K562 (cell line): ENCODE results near the gene NR2E1. TPM values are rescaled to one million over a fixed set of nuclear protein-coding genes. Genes with fewer than 3 reads are reported as not detected.

Source experiments
- ATAC-seq: fragments of 200-7000 bp; cut with Tn5 transposase; 3 replicates; pipeline ENCODE4 v1.9.1; 2020; ENCODE audit warnings: moderate library complexity
- BruUV-seq: library from RNA; stranded (reverse); fragments of 400-500 nt; replicated peaks from 2 replicates; lab custom pipeline; 2021; lab: Mats Ljungman, UMichigan
- CTCF ChIA-PET: fragments of 300-600 bp; formaldehyde crosslinking; extraction: SDS; loops from one replicate; lab custom pipeline; 2021; ENCODE audit warnings: low intra/inter-chr PET ratio; lab: Yijun Ruan, JAX
- POLR2A ChIA-PET: fragments of 300-600, 350-650 bp; sonication (Branson Sonifier 250); formaldehyde crosslinking; extraction: SDS; loops from one replicate; lab custom pipeline; 2021; ENCODE audit warnings: antibody characterized with exemption, inconsistent platforms; lab: Yijun Ruan, JAX
- DNase-seq, 4 experiments: peaks; one replicate each; pipeline versions ENCODE4 v3.0.0 to v3.0.0-alpha.2; 2011 to 2018; ENCODE audit warnings: low spot score in 3 of 4, mixed read lengths in 3 of 4; ENCODE audit errors: extremely low read depth in 1 of 4
- FAIRE-seq: peaks from 2 replicates; lab custom pipeline; 2011; peaks lifted over from hg19 to GRCh38; lab: Jason Lieb, UNC
- H2AFZ ChIP-seq: 2 replicates; pipeline ENCODE4 v1.6.0; 2011; ENCODE audit warnings: low read depth, low read length, control low read depth, inconsistent platforms
- H3K27ac ChIP-seq: fragments of 200-600 bp; 3 replicates; pipeline ENCODE4 v1.8.0; 2011; ENCODE audit warnings: low read depth, mild to moderate bottlenecking, control low read depth, inconsistent platforms, low read length, moderate library complexity, mixed read lengths; ENCODE audit errors: extremely low read depth
- H3K27me3 ChIP-seq, 2 experiments: fragments of 300-600 bp in 1 of 2; 2 replicates in 1 of 2; 3 replicates in 1 of 2; pipeline versions ENCODE4 v1.6.0 to v1.8.0; 2011; ENCODE audit warnings: inconsistent platforms in 2 of 2, low read length in 2 of 2, mild to moderate bottlenecking in 1 of 2, mixed read lengths in 1 of 2, moderate library complexity in 1 of 2; ENCODE audit not compliant: control insufficient read depth in 2 of 2, insufficient read depth in 2 of 2
- H3K36me3 ChIP-seq: fragments of 300-600 bp; 3 replicates; pipeline ENCODE4 v1.8.0; 2011; ENCODE audit warnings: mild to moderate bottlenecking, low read length, inconsistent platforms; ENCODE audit not compliant: control insufficient read depth, insufficient read depth
- H3K4me1 ChIP-seq, 2 experiments: fragments of 200-600 bp in 1 of 2; replicated peaks in 1 of 2; 2 replicates in 1 of 2; 3 replicates in 1 of 2; pipeline versions ENCODE4 v1.5.1 to v1.8.0; 2011; ENCODE audit warnings: inconsistent platforms in 2 of 2, low read length in 2 of 2, mild to moderate bottlenecking in 1 of 2, mixed read lengths in 1 of 2, moderate library complexity in 1 of 2; ENCODE audit not compliant: control insufficient read depth in 2 of 2, insufficient read depth in 2 of 2
- H3K4me2 ChIP-seq: 2 replicates; pipeline ENCODE4 v1.6.1; 2011; ENCODE audit warnings: low read length, control low read depth, inconsistent platforms, mixed read lengths; ENCODE audit not compliant: insufficient read depth
- H3K4me3 ChIP-seq: fragments of 200-600 bp; sonication (generic), shearing (Covaris generic); 2 replicates; pipeline ENCODE4 v1.5.1; 2016; ENCODE audit warnings: control low read depth, inconsistent platforms
- H3K79me2 ChIP-seq: fragments of 200-600 bp; 3 replicates; pipeline ENCODE4 v1.8.0; 2011; ENCODE audit warnings: low read length, inconsistent platforms; ENCODE audit not compliant: control insufficient read depth, insufficient read depth
- H3K9ac ChIP-seq, 2 experiments: 2 replicates each; pipeline versions ENCODE4 v1.6.0 to v1.6.1; 2011; ENCODE audit warnings: low read depth in 2 of 2, low read length in 2 of 2, control low read depth in 1 of 2, inconsistent platforms in 1 of 2, mild to moderate bottlenecking in 1 of 2, mixed read lengths in 1 of 2; ENCODE audit not compliant: insufficient read depth in 1 of 2
- H3K9me1 ChIP-seq: one replicate; pipeline ENCODE4 v1.6.0; 2011; ENCODE audit warnings: inconsistent platforms, mild to moderate bottlenecking, low read length, moderate library complexity; ENCODE audit not compliant: control insufficient read depth, insufficient read depth
- H3K9me3 ChIP-seq: replicated peaks from 2 replicates; pipeline ENCODE4 v1.5.1; 2011; ENCODE audit warnings: low read depth, low read length, inconsistent platforms; ENCODE audit not compliant: control insufficient read depth, insufficient read depth
- H4K20me1 ChIP-seq: replicated peaks from 2 replicates; pipeline ENCODE4 v1.6.1; 2011; ENCODE audit warnings: low read length, inconsistent platforms, mixed read lengths; ENCODE audit not compliant: control insufficient read depth, insufficient read depth
- ARID2 ChIP-seq: fragments of 450-650 bp; IDR thresholded peaks from 2 replicates; pipeline ENCODE4 v1.6.1; 2017; ENCODE audit warnings: antibody characterized with exemption, mild to moderate bottlenecking
- CBX8 ChIP-seq: fragments of 200-600 bp; sonication (generic); IDR thresholded peaks from 2 replicates; pipeline ENCODE4 v1.6.1; 2012; ENCODE audit warnings: borderline replicate concordance, mixed run types, low read depth, mild to moderate bottlenecking, moderate library complexity, mixed read lengths, low read length, control low read depth, inconsistent platforms; ENCODE audit not compliant: poor library complexity, severe bottlenecking; ENCODE audit errors: extremely low read depth
- CHCHD3 ChIP-seq: fragments of 250-450 bp; sonication (Bioruptor Pico); IDR thresholded peaks from 2 replicates; pipeline ENCODE4 v2.1.2; 2022; ENCODE audit warnings: mild to moderate bottlenecking
- FIP1L1 ChIP-seq: fragments of 200-400 bp; formaldehyde crosslinking; IDR thresholded peaks from 2 replicates; pipeline ENCODE4 v1.6.1; 2018; ENCODE audit warnings: mild to moderate bottlenecking, low read depth, low read length; ENCODE audit not compliant: poor library complexity, severe bottlenecking
- MAZ ChIP-seq, 2 experiments: fragments of 450-650 bp in 1 of 2; sonication (generic) in 1 of 2; formaldehyde crosslinking; IDR thresholded peaks in 1 of 2; conservative IDR thresholded peaks in 1 of 2; 2 replicates each; pipeline versions ENCODE4 v1.4.0 to v1.5.0; 2020; ENCODE audit warnings: mild to moderate bottlenecking in 1 of 2, missing genetic modification reagents in 1 of 2
- MBD2 ChIP-seq: sonication (generic); IDR thresholded peaks from 2 replicates; pipeline ENCODE4 v1.6.1; 2016; ENCODE audit warnings: low read depth, borderline replicate concordance
- NR1H2 ChIP-seq: sonication (generic); formaldehyde crosslinking; IDR thresholded peaks from 2 replicates; pipeline ENCODE4 v1.4.0; 2020; ENCODE audit warnings: mild to moderate bottlenecking, missing genetic modification reagents
- RAD21 ChIP-seq, 2 experiments: fragments of 250-450 bp in 1 of 2; fragments of 450-650 bp in 1 of 2; sonication (Bioruptor Pico) in 1 of 2; formaldehyde crosslinking in 1 of 2; IDR thresholded peaks in 1 of 2; conservative IDR thresholded peaks in 1 of 2; 2 replicates each; pipeline versions ENCODE4 v1.4.0 to v1.8.0; 2020 to 2022; ENCODE audit warnings: mild to moderate bottlenecking in 2 of 2, moderate library complexity in 1 of 2
- STAG1 ChIP-seq: sonication (generic); formaldehyde crosslinking; IDR thresholded peaks from 2 replicates; pipeline ENCODE4 v1.5.0; 2020; ENCODE audit warnings: missing genetic modification reagents, borderline replicate concordance
- WHSC1 ChIP-seq: IDR thresholded peaks from one replicate; pipeline ENCODE4 v1.6.1; 2012; ENCODE audit warnings: low read length, control low read depth, inconsistent platforms
- ZNF133 ChIP-seq: fragments of 250-450 bp; sonication (Bioruptor Pico); IDR thresholded peaks from 2 replicates; pipeline ENCODE4 v1.4.0; 2020; ENCODE audit warnings: mild to moderate bottlenecking
- ZNF143 ChIP-seq: sonication (generic); formaldehyde crosslinking; IDR thresholded peaks from 2 replicates; pipeline ENCODE4 v1.9.0; 2022; ENCODE audit warnings: mild to moderate bottlenecking, missing genetic modification reagents
- ZNF311 ChIP-seq: fragments of 250-450 bp; sonication (Bioruptor Pico); IDR thresholded peaks from 2 replicates; pipeline ENCODE4 v1.4.0; 2020; ENCODE audit warnings: mild to moderate bottlenecking, moderate library complexity
- ZNF589 ChIP-seq: fragments of 200-800 bp; sonication (Bioruptor generic); IDR thresholded peaks from 2 replicates; pipeline ENCODE4 v1.6.1; 2016; ENCODE audit warnings: low read depth, missing genetic modification characterization, missing compliant biosample characterization
- whole genome bisulfite sequencing: fragments of 100-300 bp; shearing (Covaris generic); methylation state at CpG from one replicate; pipeline ENCODE4 v1.1.6; 2016; ENCODE audit warnings: low coverage, mixed read lengths; ENCODE audit not compliant: insufficient coverage; ENCODE audit errors: missing lambda C conversion rate; 5-methylcytosine and 5-hydroxymethylcytosine counted together
- in situ Hi-C: fragments of 300-500 bp; cut with MboI; formaldehyde crosslinking; loops from 4 replicates; pipeline ENCODE4 v1.15.0; 2018; ENCODE audit warnings: inconsistent platforms, mixed read lengths
- intact Hi-C: fragments of 100-400 bp; cut with micrococcal nuclease; formaldehyde crosslinking; loops from 2 replicates; pipeline ENCODE4 v1.14.2; 2022
- polyA plus RNA-seq, 8 experiments: library from polyadenylated mRNA; depleted of rRNA in 4 of 8; stranded (reverse) in 5 of 8; unstranded in 3 of 8; fragments of >200 nt; fragmentation: Nextera tagmentation in 2 of 8; fragmentation: Illumina TruSeq in 1 of 8; extraction: Ambion mirVana in 2 of 8; extraction: Trizol in 1 of 8; gene quantifications; 2 replicates each; pipeline versions ENCODE4 v1.2.1 to v1.2.3, GENCODE V29; 2011 to 2014; ENCODE audit warnings: inconsistent platforms in 1 of 8, missing spikeins in 1 of 8
- total RNA-seq, 7 experiments: library from RNA; depleted of rRNA in 6 of 7; stranded (reverse); fragments of >200 nt in 6 of 7; fragmentation: Illumina TruSeq in 2 of 7; extraction: Trizol in 2 of 7; gene quantifications; 2 replicates each; pipeline versions ENCODE4 v1.2.1 to v1.2.3, GENCODE V29; 2011 to 2021; ENCODE audit warnings: low replicate concordance in 1 of 7
- TF ChIP-seq, protein P1 (sequence below): IDR thresholded peaks from 2 replicates; pipeline ENCODE4 v1.6.1; 2014; ENCODE audit warnings: antibody characterized with exemption
- TF ChIP-seq, protein P2 (sequence below): fragments of 450-650 bp; IDR thresholded peaks from 2 replicates; pipeline ENCODE4 v1.6.1; 2014; ENCODE audit warnings: low read depth, mild to moderate bottlenecking, moderate library complexity, borderline replicate concordance

Gene NR2E1
- total and polyA plus RNA-seq, 9 of the 15 experiments (the other 6 are each of a cell fraction or from before 2014, with no cell fraction given): not detected

DNA sequence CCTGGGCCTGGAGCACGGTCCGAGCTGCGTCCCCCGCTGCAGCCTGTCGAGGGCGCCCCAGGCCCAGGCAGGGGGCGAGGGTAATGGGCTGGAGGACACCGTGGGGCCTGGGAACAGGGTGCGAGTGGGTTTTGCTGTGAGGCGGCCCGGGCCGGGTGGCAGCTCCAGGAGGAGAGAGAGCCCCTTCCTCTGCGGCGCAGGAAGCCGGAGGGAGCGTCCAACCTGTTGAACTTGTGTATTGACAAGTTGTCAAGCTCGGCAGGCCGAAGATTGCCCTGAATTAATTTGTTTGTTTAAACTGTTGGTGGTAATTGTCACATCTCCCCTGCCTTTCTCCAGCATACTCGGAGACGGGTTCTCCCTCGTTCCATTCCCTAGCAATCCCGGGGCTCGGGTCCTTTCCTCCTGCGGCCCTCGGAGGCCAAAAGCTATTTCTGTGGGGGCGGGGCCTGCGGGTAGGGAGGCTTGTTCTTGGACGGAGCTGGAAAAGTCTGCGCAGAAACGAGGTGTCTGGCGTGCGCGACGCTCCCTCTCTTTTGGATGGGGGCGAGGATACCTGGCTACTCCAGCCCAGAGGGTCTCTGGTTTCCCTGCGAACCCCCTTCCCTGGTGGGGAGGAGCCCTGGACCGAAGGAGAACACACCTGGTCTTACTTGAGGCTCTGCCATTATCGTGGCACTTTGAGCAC, 9.9 kb downstream of the NR2E1 start:
- H3K4me2 ChIP-seq: peak overlapping the region; percentile 50
- intact Hi-C loops: loop anchor here (1.0 to 5.0 kb wide), 3 partner anchors 77 to 351 kb away; no protein-coding TSS in a partner anchor
- BruUV-seq: no TSS peak
- FAIRE-seq (no peak), DNase-seq (peak in 3 of 4 experiments; percentile 27 to 52 (median 30)), ATAC-seq (peak; percentile 93)
- ChIA-PET POLR2A (interaction anchor here (1.1 to 1.8 kb wide), 3 partner anchors 13 to 16 kb away, joined by 3 to 6 read pairs (median 3); no protein-coding TSS in a partner anchor), CTCF (interaction anchor here (1.3 kb wide), 1 partner anchor 351 kb away, joined by 8 read pairs; no protein-coding TSS in a partner anchor)
- H3K9me1 ChIP-seq: no peaks in the 10 kb centered on the region
- H3K27me3 ChIP-seq: peaks cover 42 to 54% of the 10 kb centered on the region in 2 experiments
- no peaks in the 10 kb centered on the region for H3K36me3 ChIP-seq
- 20% methylated on average over 32 of the region's 38 CpGs for WGBS
- H3K9me3 ChIP-seq: no peaks in the 10 kb centered on the region
- no peaks in the 10 kb centered on the region for H4K20me1 ChIP-seq
- in situ Hi-C loops: no loop called here
- no peak overlapping the region for H3K27ac ChIP-seq
- no peaks in the 10 kb centered on the region for H3K79me2 ChIP-seq
- peaks cover 0 to 25% of the 10 kb centered on the region in 2 experiments; a peak in 3 of 5 replicates for H3K4me1 ChIP-seq
- H3K4me3 ChIP-seq: 0 out of 2 replicates have a peak overlapping the region, but pooled peaks have one; percentile 7
- peak overlapping the region; percentile 59 for H2AFZ ChIP-seq
- peak overlapping the region in 1 of 2 experiments; percentile 37; a peak in 1 of 4 replicates for H3K9ac ChIP-seq
- TF ChIP-seq FIP1L1: peak; percentile 38
- TF ChIP-seq NR1H2 (CRISPR knock-in tag): no peak
- TF ChIP-seq MBD2: no peak
- peak; percentile 10 to 74; a peak in 2 of 4 replicates for TF ChIP-seq RAD21 (CRISPR knock-in tag; conservative IDR thresholded peaks at IDR 0.05 in 1 of 2, IDR thresholded peaks at IDR 0.05 in 1 of 2)
- TF ChIP-seq ZNF143: no peak
- no peak for TF ChIP-seq ZNF133 (CRISPR knock-in tag)
- TF ChIP-seq ZNF589 (CRISPR knock-in tag): no peak
- peak; percentile 56; the same call in 1 of the 2 replicates for TF ChIP-seq STAG1 (CRISPR knock-in tag)
- TF ChIP-seq, protein P1, sequence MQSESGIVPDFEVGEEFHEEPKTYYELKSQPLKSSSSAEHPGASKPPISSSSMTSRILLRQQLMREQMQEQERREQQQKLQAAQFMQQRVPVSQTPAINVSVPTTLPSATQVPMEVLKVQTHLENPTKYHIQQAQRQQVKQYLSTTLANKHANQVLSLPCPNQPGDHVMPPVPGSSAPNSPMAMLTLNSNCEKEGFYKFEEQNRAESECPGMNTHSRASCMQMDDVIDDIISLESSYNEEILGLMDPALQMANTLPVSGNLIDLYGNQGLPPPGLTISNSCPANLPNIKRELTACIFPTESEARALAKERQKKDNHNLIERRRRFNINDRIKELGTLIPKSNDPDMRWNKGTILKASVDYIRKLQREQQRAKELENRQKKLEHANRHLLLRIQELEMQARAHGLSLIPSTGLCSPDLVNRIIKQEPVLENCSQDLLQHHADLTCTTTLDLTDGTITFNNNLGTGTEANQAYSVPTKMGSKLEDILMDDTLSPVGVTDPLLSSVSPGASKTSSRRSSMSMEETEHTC: no peak
- no peak for TF ChIP-seq ZNF311 (CRISPR knock-in tag)
- TF ChIP-seq CBX8: no peak
- TF ChIP-seq CHCHD3 (CRISPR knock-in tag): no peak
- TF ChIP-seq, protein P2, sequence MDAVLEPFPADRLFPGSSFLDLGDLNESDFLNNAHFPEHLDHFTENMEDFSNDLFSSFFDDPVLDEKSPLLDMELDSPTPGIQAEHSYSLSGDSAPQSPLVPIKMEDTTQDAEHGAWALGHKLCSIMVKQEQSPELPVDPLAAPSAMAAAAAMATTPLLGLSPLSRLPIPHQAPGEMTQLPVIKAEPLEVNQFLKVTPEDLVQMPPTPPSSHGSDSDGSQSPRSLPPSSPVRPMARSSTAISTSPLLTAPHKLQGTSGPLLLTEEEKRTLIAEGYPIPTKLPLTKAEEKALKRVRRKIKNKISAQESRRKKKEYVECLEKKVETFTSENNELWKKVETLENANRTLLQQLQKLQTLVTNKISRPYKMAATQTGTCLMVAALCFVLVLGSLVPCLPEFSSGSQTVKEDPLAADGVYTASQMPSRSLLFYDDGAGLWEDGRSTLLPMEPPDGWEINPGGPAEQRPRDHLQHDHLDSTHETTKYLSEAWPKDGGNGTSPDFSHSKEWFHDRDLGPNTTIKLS: no peak
- TF ChIP-seq ARID2: peak; percentile 37; the same call in 1 of the 2 replicates
- TF ChIP-seq MAZ (CRISPR knock-in tag; conservative IDR thresholded peaks at IDR 0.05 in 1 of 2, IDR thresholded peaks at IDR 0.05 in 1 of 2): peak in 1 of 2 experiments; percentile 37; a peak in 1 of 4 replicates
- no peak for TF ChIP-seq WHSC1
